GM12878 (cell line): ENCODE data around the gene FRMD3. TPM values are rescaled to one million over a fixed set of nuclear protein-coding genes. Genes with fewer than 3 reads are reported as not detected.

Experiments used
- ATAC-seq: fragments of 200-7000 bp; cut with Tn5 transposase; 3 replicates; pipeline ENCODE4 v1.9.1; 2020; ENCODE audit warnings: mild to moderate bottlenecking, moderate library complexity
- BruUV-seq: library from RNA; stranded (reverse); fragments of 400-500 nt; replicated peaks from 2 replicates; lab custom pipeline; 2021; lab: Mats Ljungman, UMichigan
- CTCF ChIA-PET: fragments of 300-600 bp; sonication (Branson Sonifier 250); formaldehyde crosslinking; extraction: SDS; loops from one replicate; lab custom pipeline; 2021; ENCODE audit warnings: inconsistent platforms; lab: Yijun Ruan, JAX
- POLR2A ChIA-PET: fragments of 350-600 bp; formaldehyde crosslinking; extraction: SDS; loops from one replicate; lab custom pipeline; 2021; ENCODE audit warnings: inconsistent platforms; lab: Charles Lee
- RAD21 ChIA-PET: fragments of 300-600 bp; sonication (Branson Sonifier 250); formaldehyde crosslinking; loops from one replicate; lab custom pipeline; 2023; ENCODE audit warnings: antibody characterized with exemption; ENCODE audit not compliant: unreplicated experiment; lab: Charles Lee
- SMC1A ChIA-PET: fragments of 300-600 bp; sonication (Branson Sonifier 250); formaldehyde crosslinking; loops from one replicate; lab custom pipeline; 2023; ENCODE audit not compliant: unreplicated experiment, uncharacterized antibody; lab: Charles Lee
- DNase-seq: peaks from one replicate; pipeline ENCODE4 v3.0.0-alpha.2; 2011; ENCODE audit warnings: low read depth, low spot score
- FAIRE-seq: peaks from 3 replicates; lab custom pipeline; 2011; peaks lifted over from hg19 to GRCh38; lab: Jason Lieb, UNC
- H2AFZ ChIP-seq: 2 replicates; pipeline ENCODE4 v1.6.0; 2011; ENCODE audit warnings: low read depth, low read length, control low read depth; ENCODE audit not compliant: control insufficient read depth
- H3K27ac ChIP-seq: 2 replicates; pipeline ENCODE4 v1.5.1; 2011; ENCODE audit warnings: control low read depth; ENCODE audit not compliant: control insufficient read depth, insufficient read depth
- H3K27me3 ChIP-seq, 2 experiments: replicated peaks in 1 of 2; 2 replicates each; pipeline versions ENCODE4 v1.6.0 to v1.6.1; 2011; ENCODE audit warnings: low read length in 1 of 2; ENCODE audit not compliant: control insufficient read depth in 2 of 2, insufficient read depth in 2 of 2
- H3K36me3 ChIP-seq, 2 experiments: 2 replicates each; pipeline ENCODE4 v1.5.1; 2011; ENCODE audit warnings: low read length in 1 of 2; ENCODE audit not compliant: control insufficient read depth in 2 of 2, insufficient read depth in 2 of 2
- H3K4me1 ChIP-seq: 2 replicates; pipeline ENCODE4 v1.6.1; 2011; ENCODE audit warnings: mild to moderate bottlenecking, low read length, moderate library complexity, mixed read lengths; ENCODE audit not compliant: control insufficient read depth, insufficient read depth
- H3K4me2 ChIP-seq: 2 replicates; pipeline ENCODE4 v1.6.0; 2011; ENCODE audit warnings: control low read depth; ENCODE audit not compliant: control insufficient read depth, insufficient read depth
- H3K4me3 ChIP-seq: fragments of 200-600 bp; sonication (generic); 2 replicates; pipeline ENCODE4 v1.5.1; 2016
- H3K79me2 ChIP-seq: 2 replicates; pipeline ENCODE4 v1.6.0; 2011; ENCODE audit warnings: low read length; ENCODE audit not compliant: control insufficient read depth, insufficient read depth
- H3K9ac ChIP-seq: 2 replicates; pipeline ENCODE4 v1.8.0; 2011; ENCODE audit warnings: low read length, control low read depth, mixed read lengths; ENCODE audit not compliant: control insufficient read depth, insufficient read depth
- H3K9me3 ChIP-seq: replicated peaks from 3 replicates; pipeline ENCODE4 v1.5.1; 2011; ENCODE audit warnings: mild to moderate bottlenecking, low read length; ENCODE audit not compliant: control insufficient read depth, insufficient read depth
- H4K20me1 ChIP-seq: 2 replicates; pipeline ENCODE4 v1.6.0; 2011; ENCODE audit not compliant: control insufficient read depth, insufficient read depth
- BCL11A ChIP-seq: IDR thresholded peaks from 2 replicates; pipeline ENCODE4 v1.6.1; 2011; ENCODE audit warnings: low read depth, low read length
- BHLHE40 ChIP-seq, 2 experiments: fragments of 450-650 bp in 1 of 2; IDR thresholded peaks; 2 replicates each; pipeline ENCODE4 v1.6.1; 2011 to 2017; ENCODE audit warnings: low read depth in 2 of 2, borderline replicate concordance in 1 of 2, improper control_type of control experiment in 1 of 2, low read length in 1 of 2, mild to moderate bottlenecking in 1 of 2
- CEBPB ChIP-seq, 2 experiments: fragments of 150-350 bp in 1 of 2; IDR thresholded peaks; 2 replicates each; pipeline ENCODE4 v1.6.1; 2012 to 2014; ENCODE audit warnings: low read depth in 2 of 2, low read length in 2 of 2, borderline replicate concordance in 1 of 2, inconsistent platforms in 1 of 2
- MYB ChIP-seq: fragments of 150-350 bp; IDR thresholded peaks from 2 replicates; pipeline ENCODE4 v1.6.1; 2014; ENCODE audit warnings: mild to moderate bottlenecking, low read depth, low read length, borderline replicate concordance
- NR2F1 ChIP-seq: fragments of 450-650 bp; conservative IDR thresholded peaks from 2 replicates; pipeline ENCODE4 v1.6.1; 2017; ENCODE audit warnings: mild to moderate bottlenecking
- RB1 ChIP-seq: fragments of 450-650 bp; formaldehyde crosslinking; IDR thresholded peaks from 2 replicates; pipeline ENCODE4 v1.6.1; 2017; ENCODE audit warnings: mild to moderate bottlenecking, borderline replicate concordance
- SMC3 ChIP-seq: IDR thresholded peaks from 2 replicates; pipeline ENCODE4 v1.6.1; 2011; ENCODE audit warnings: low read length, improper control_type of control experiment, borderline replicate concordance
- TCF3 ChIP-seq: IDR thresholded peaks from 2 replicates; pipeline ENCODE4 v1.6.1; 2012; ENCODE audit warnings: low read depth, mild to moderate bottlenecking, low read length, borderline replicate concordance; ENCODE audit not compliant: insufficient read depth
- TCF7 ChIP-seq: IDR thresholded peaks from 2 replicates; pipeline ENCODE4 v1.6.1; 2014; ENCODE audit warnings: antibody characterized with exemption, borderline replicate concordance
- YBX1 ChIP-seq: fragments of 450-650 bp; IDR thresholded peaks from 2 replicates; pipeline ENCODE4 v1.6.1; 2016; ENCODE audit warnings: antibody characterized with exemption
- ZBTB40 ChIP-seq: fragments of 450-650 bp; IDR thresholded peaks from 2 replicates; pipeline ENCODE4 v1.6.1; 2016; ENCODE audit warnings: mild to moderate bottlenecking, moderate library complexity, borderline replicate concordance
- WGBS: methylation state at CpG from one replicate; pipeline ENCODE4 v1.1.6; 2016; ENCODE audit warnings: low lambda C conversion rate; ENCODE audit not compliant: insufficient replicate concordance, insufficient coverage; ENCODE audit errors: missing lambda C conversion rate; 5-methylcytosine and 5-hydroxymethylcytosine counted together
- in situ Hi-C: fragments of 300-500 bp; cut with MboI; formaldehyde crosslinking; loops from 9 replicates; pipeline ENCODE4 v1.14.3; 2018; ENCODE audit warnings: mixed read lengths
- intact Hi-C: fragments of 100-400 bp; cut with micrococcal nuclease; formaldehyde crosslinking; loops from one replicate; pipeline ENCODE4 v1.14.2; 2022; ENCODE audit not compliant: unreplicated experiment
- polyA plus RNA-seq, 11 experiments: library from polyadenylated mRNA; depleted of rRNA in 4 of 11; unstranded in 6 of 11; stranded (reverse) in 5 of 11; fragments of >200 nt; fragmentation: Nextera tagmentation in 4 of 11; fragmentation: Illumina TruSeq in 1 of 11; extraction: Ambion mirVana in 4 of 11; extraction: Trizol in 1 of 11; gene quantifications; 1 replicate in 1 of 11; 2 replicates in 10 of 11; pipeline versions ENCODE4 v1.2.1 to v1.2.3, GENCODE V29; 2011 to 2016; ENCODE audit warnings: inconsistent platforms in 2 of 11, missing spikeins in 2 of 11, low read depth in 1 of 11
- total RNA-seq, 4 experiments: library from RNA; depleted of rRNA in 3 of 4; stranded (reverse); fragments of >200 nt in 3 of 4; fragmentation: Illumina TruSeq in 1 of 4; extraction: Trizol in 1 of 4; gene quantifications; 2 replicates each; pipeline versions ENCODE4 v1.2.1 to v1.2.3, GENCODE V29; 2013 to 2021
- TF ChIP-seq, protein P1 (sequence below), 3 experiments: IDR thresholded peaks in 2 of 3; conservative IDR thresholded peaks in 1 of 3; 2 replicates each; pipeline ENCODE4 v1.5.1; 2011; ENCODE audit warnings: low read depth in 3 of 3, low read length in 3 of 3, mild to moderate bottlenecking in 3 of 3, control low read depth in 2 of 3, moderate library complexity in 2 of 3, inconsistent platforms in 1 of 3, mixed read lengths in 1 of 3; ENCODE audit not compliant: control insufficient read depth in 2 of 3, insufficient read depth in 1 of 3; ENCODE audit errors: extremely low read depth in 1 of 3
- TF ChIP-seq, protein P2 (sequence below): IDR thresholded peaks from 2 replicates; pipeline ENCODE4 v1.6.1; 2012; ENCODE audit warnings: low read depth, low read length, improper control_type of control experiment

FRMD3 gene
- total and polyA plus RNA-seq, 10 of the 15 experiments (the other 5 are each of a cell fraction or from before 2014, with no cell fraction given), result 0.04 to 0.68 (median 0.21) TPM; not detected in 1

DNA sequence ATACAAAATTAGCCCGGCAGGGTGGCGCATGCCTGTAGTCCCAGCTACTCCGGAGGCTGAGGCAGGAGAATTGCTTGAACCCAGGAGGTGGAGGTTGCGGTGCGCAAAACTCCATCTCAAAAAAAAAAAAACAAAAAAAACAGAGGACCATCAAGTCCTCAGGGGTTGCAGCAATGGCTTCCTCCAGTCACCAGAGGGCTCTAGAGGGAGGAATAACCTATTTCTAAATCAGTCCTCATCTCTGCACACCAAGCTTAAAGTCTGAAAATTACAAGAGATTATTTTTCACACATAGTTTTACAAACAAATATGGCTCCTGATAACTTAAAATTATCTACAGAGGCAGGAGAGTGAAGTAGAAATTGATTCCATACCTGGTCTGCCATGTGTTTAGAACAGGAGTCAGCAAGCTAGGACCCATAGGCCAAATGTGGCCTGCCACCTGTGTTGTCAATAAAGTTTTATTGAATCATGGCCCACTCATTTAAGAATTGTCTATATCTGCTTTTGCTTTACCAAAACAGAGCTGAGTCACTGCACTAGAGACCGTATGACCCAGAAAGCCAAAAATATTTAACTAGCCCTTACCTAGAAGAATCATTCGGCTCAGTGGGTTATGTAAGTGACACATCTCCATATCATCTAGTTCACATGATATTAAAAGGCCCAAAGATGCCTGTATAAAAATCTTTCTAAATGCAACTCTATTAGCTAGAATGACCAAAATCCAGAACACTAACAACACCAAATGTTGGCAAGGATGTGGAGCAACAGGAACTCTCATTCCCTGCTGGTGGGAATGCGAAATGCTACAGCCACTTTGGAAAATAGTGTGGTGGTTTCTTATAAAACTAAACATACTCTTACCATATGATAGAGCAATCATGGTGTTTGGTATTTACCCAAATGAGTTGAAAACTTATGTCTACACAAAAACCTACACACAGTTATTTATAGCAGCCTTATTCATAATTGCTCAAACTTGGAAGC, 207.7 kb downstream of the FRMD3 start:
- Histone ChIP-seq H3K36me3 (no peaks in the 10 kb centered on the region), H3K4me3 (no peak overlapping the region), H3K9me3 (no peaks in the 10 kb centered on the region), H3K27ac (no peak overlapping the region), H4K20me1 (no peaks in the 10 kb centered on the region), H3K27me3 (no peaks in the 10 kb centered on the region), H3K4me2 (no peak overlapping the region), H3K79me2 (no peaks in the 10 kb centered on the region), H3K9ac (no peak overlapping the region), H3K4me1 (no peaks in the 10 kb centered on the region), H2AFZ (no peak overlapping the region)
- in situ Hi-C loops, result loop anchor here (5.0 to 10.0 kb wide), 3 partner anchors 64 to 587 kb away; no protein-coding TSS in a partner anchor
- SMC1A ChIA-PET, result interaction anchor here (0.7 to 1.5 kb wide), 8 partner anchors 17 to 319 kb away, joined by 3 to 14 read pairs (median 3); no protein-coding TSS in a partner anchor
- CTCF ChIA-PET, result interaction anchor here (0.6 to 12.1 kb wide), 7 partner anchors 10 to 677 kb away, joined by 3 to 401 read pairs (median 3); partner anchors contain the start of gene FRMD3
- BruUV-seq, result no TSS peak
- FAIRE-seq (no peak), DNase-seq (no peak), ATAC-seq (peak; percentile 60; the same call in 1 of the 3 replicates)
- RAD21 ChIA-PET, result interaction anchor here (0.7 to 1.8 kb wide), 4 partner anchors 210 to 319 kb away, joined by 3 to 8 read pairs (median 4); no protein-coding TSS in a partner anchor
- intact Hi-C loops, result no loop called here
- POLR2A ChIA-PET, result interaction anchor here (0.7 kb wide), 1 partner anchor 197 kb away, joined by 4 read pairs; no protein-coding TSS in a partner anchor
- 82% methylated on average over 8 of the region's 8 CpGs for WGBS
- TF ChIP-seq TCF7 (no peak), NR2F1 (no peak), YBX1 (no peak), CEBPB (IDR thresholded peaks at IDR 0.05; ENCODE audit: borderline replicate concordance in 1 of 2, low read depth in 2 of 2, low read length in 2 of 2) (no peak), BCL11A (no peak), BHLHE40 (IDR thresholded peaks at IDR 0.05; ENCODE audit: borderline replicate concordance in 1 of 2, low read depth in 2 of 2, low read length in 1 of 2) (no peak), MYB (no peak), RB1 (no peak), TCF3 (no peak), SMC3 (peak; percentile 22; the same call in 1 of the 2 replicates), ZBTB40 (peak; percentile 80)
- TF ChIP-seq, protein P1, sequence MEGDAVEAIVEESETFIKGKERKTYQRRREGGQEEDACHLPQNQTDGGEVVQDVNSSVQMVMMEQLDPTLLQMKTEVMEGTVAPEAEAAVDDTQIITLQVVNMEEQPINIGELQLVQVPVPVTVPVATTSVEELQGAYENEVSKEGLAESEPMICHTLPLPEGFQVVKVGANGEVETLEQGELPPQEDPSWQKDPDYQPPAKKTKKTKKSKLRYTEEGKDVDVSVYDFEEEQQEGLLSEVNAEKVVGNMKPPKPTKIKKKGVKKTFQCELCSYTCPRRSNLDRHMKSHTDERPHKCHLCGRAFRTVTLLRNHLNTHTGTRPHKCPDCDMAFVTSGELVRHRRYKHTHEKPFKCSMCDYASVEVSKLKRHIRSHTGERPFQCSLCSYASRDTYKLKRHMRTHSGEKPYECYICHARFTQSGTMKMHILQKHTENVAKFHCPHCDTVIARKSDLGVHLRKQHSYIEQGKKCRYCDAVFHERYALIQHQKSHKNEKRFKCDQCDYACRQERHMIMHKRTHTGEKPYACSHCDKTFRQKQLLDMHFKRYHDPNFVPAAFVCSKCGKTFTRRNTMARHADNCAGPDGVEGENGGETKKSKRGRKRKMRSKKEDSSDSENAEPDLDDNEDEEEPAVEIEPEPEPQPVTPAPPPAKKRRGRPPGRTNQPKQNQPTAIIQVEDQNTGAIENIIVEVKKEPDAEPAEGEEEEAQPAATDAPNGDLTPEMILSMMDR (IDR thresholded peaks at IDR 0.05 in 2 of 3, conservative IDR thresholded peaks at IDR 0.05 in 1 of 3; ENCODE audit: control insufficient read depth in 2 of 3, extremely low read depth in 1 of 3, insufficient read depth in 1 of 3, low read depth in 3 of 3, low read length in 3 of 3), result peak; percentile 18 to 37 (median 20); a peak in 3 of 6 replicates
- TF ChIP-seq, protein P2, sequence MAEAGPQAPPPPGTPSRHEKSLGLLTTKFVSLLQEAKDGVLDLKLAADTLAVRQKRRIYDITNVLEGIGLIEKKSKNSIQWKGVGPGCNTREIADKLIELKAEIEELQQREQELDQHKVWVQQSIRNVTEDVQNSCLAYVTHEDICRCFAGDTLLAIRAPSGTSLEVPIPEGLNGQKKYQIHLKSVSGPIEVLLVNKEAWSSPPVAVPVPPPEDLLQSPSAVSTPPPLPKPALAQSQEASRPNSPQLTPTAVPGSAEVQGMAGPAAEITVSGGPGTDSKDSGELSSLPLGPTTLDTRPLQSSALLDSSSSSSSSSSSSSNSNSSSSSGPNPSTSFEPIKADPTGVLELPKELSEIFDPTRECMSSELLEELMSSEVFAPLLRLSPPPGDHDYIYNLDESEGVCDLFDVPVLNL, result no peak
